H1 (cell line): ENCODE results near the gene FIS1. TPM values are rescaled to one million over a fixed set of nuclear protein-coding genes. Genes with fewer than 3 reads are reported as not detected.

Experiments
- CBX5 ChIP-seq: fragments of 300-800, 300-1000 bp; sonication (generic); IDR thresholded peaks from 2 replicates; pipeline ENCODE4 v1.7.1; 2016; ENCODE audit warnings: antibody characterized with exemption, low read length, low read depth
- RAD21 ChIP-seq, 2 experiments: IDR thresholded peaks in 1 of 2; conservative IDR thresholded peaks in 1 of 2; 2 replicates each; pipeline ENCODE4 v1.6.1; 2011; ENCODE audit warnings: low read depth in 2 of 2, low read length in 2 of 2, improper control_type of control experiment in 1 of 2, inconsistent platforms in 1 of 2, mild to moderate bottlenecking in 1 of 2, moderate library complexity in 1 of 2
- polyA plus RNA-seq, 7 experiments: library from polyadenylated mRNA; depleted of rRNA in 3 of 7; stranded (reverse) in 5 of 7; unstranded in 2 of 7; fragments of >200 nt in 5 of 7; fragments of 200-250 nt in 2 of 7; gene quantifications; 1 replicate in 5 of 7; 2 replicates in 1 of 7; 4 replicates in 1 of 7; pipeline versions ENCODE4 v1.2.1 to v1.2.3, GENCODE V29; 2011 to 2013; ENCODE audit warnings: missing spikeins in 2 of 7, mixed read lengths in 2 of 7
- total RNA-seq: library from RNA; stranded (reverse); fragmentation: NEBNext Ultra II Directional; extraction: Animal tissue kit (Norgen Biotek cat#: 25700); gene quantifications from 2 replicates; pipeline ENCODE4 v1.2.1, GENCODE V29; 2021
- TF ChIP-seq, protein P1 (sequence below): IDR thresholded peaks from 2 replicates; pipeline ENCODE4 v1.6.1; 2012; ENCODE audit warnings: inconsistent platforms
- TF ChIP-seq, protein P2 (sequence below): fragments of 300-600 bp; sonication (generic); IDR thresholded peaks from 2 replicates; pipeline ENCODE4 v1.7.1; 2012; ENCODE audit warnings: low read length, moderate library complexity, mild to moderate bottlenecking, inconsistent platforms; ENCODE audit not compliant: insufficient replicate concordance
- TF ChIP-seq, protein P3 (sequence below): IDR thresholded peaks from 2 replicates; pipeline ENCODE4 v1.6.1; 2011; ENCODE audit warnings: low read depth, mild to moderate bottlenecking, low read length; ENCODE audit not compliant: insufficient read depth

Gene FIS1
- total and polyA plus RNA-seq, 2 of the 8 experiments (the other 6 are each of a cell fraction or from before 2014, with no cell fraction given): 128 to 195 TPM

GRCh38 chr7:101294039-101294831 lies 49.4 kb upstream of the FIS1 start (continued):
- TF ChIP-seq, protein P1, sequence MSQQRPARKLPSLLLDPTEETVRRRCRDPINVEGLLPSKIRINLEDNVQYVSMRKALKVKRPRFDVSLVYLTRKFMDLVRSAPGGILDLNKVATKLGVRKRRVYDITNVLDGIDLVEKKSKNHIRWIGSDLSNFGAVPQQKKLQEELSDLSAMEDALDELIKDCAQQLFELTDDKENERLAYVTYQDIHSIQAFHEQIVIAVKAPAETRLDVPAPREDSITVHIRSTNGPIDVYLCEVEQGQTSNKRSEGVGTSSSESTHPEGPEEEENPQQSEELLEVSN: 0 out of 2 replicates have a peak, but pooled peaks have one; percentile 15
- no peak for TF ChIP-seq CBX5
- TF ChIP-seq, protein P2, sequence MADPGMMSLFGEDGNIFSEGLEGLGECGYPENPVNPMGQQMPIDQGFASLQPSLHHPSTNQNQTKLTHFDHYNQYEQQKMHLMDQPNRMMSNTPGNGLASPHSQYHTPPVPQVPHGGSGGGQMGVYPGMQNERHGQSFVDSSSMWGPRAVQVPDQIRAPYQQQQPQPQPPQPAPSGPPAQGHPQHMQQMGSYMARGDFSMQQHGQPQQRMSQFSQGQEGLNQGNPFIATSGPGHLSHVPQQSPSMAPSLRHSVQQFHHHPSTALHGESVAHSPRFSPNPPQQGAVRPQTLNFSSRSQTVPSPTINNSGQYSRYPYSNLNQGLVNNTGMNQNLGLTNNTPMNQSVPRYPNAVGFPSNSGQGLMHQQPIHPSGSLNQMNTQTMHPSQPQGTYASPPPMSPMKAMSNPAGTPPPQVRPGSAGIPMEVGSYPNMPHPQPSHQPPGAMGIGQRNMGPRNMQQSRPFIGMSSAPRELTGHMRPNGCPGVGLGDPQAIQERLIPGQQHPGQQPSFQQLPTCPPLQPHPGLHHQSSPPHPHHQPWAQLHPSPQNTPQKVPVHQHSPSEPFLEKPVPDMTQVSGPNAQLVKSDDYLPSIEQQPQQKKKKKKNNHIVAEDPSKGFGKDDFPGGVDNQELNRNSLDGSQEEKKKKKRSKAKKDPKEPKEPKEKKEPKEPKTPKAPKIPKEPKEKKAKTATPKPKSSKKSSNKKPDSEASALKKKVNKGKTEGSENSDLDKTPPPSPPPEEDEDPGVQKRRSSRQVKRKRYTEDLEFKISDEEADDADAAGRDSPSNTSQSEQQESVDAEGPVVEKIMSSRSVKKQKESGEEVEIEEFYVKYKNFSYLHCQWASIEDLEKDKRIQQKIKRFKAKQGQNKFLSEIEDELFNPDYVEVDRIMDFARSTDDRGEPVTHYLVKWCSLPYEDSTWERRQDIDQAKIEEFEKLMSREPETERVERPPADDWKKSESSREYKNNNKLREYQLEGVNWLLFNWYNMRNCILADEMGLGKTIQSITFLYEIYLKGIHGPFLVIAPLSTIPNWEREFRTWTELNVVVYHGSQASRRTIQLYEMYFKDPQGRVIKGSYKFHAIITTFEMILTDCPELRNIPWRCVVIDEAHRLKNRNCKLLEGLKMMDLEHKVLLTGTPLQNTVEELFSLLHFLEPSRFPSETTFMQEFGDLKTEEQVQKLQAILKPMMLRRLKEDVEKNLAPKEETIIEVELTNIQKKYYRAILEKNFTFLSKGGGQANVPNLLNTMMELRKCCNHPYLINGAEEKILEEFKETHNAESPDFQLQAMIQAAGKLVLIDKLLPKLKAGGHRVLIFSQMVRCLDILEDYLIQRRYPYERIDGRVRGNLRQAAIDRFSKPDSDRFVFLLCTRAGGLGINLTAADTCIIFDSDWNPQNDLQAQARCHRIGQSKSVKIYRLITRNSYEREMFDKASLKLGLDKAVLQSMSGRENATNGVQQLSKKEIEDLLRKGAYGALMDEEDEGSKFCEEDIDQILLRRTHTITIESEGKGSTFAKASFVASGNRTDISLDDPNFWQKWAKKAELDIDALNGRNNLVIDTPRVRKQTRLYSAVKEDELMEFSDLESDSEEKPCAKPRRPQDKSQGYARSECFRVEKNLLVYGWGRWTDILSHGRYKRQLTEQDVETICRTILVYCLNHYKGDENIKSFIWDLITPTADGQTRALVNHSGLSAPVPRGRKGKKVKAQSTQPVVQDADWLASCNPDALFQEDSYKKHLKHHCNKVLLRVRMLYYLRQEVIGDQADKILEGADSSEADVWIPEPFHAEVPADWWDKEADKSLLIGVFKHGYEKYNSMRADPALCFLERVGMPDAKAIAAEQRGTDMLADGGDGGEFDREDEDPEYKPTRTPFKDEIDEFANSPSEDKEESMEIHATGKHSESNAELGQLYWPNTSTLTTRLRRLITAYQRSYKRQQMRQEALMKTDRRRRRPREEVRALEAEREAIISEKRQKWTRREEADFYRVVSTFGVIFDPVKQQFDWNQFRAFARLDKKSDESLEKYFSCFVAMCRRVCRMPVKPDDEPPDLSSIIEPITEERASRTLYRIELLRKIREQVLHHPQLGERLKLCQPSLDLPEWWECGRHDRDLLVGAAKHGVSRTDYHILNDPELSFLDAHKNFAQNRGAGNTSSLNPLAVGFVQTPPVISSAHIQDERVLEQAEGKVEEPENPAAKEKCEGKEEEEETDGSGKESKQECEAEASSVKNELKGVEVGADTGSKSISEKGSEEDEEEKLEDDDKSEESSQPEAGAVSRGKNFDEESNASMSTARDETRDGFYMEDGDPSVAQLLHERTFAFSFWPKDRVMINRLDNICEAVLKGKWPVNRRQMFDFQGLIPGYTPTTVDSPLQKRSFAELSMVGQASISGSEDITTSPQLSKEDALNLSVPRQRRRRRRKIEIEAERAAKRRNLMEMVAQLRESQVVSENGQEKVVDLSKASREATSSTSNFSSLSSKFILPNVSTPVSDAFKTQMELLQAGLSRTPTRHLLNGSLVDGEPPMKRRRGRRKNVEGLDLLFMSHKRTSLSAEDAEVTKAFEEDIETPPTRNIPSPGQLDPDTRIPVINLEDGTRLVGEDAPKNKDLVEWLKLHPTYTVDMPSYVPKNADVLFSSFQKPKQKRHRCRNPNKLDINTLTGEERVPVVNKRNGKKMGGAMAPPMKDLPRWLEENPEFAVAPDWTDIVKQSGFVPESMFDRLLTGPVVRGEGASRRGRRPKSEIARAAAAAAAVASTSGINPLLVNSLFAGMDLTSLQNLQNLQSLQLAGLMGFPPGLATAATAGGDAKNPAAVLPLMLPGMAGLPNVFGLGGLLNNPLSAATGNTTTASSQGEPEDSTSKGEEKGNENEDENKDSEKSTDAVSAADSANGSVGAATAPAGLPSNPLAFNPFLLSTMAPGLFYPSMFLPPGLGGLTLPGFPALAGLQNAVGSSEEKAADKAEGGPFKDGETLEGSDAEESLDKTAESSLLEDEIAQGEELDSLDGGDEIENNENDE: peak; percentile 96
- TF ChIP-seq RAD21 (IDR thresholded peaks at IDR 0.05 in 1 of 2, conservative IDR thresholded peaks at IDR 0.05 in 1 of 2; ENCODE audit: low read depth in 2 of 2, low read length in 2 of 2): no peak
- TF ChIP-seq, protein P3, sequence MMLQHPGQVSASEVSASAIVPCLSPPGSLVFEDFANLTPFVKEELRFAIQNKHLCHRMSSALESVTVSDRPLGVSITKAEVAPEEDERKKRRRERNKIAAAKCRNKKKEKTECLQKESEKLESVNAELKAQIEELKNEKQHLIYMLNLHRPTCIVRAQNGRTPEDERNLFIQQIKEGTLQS: no peak
